H4 (cell line): Measurements from ENCODE around the gene ITGB1BP1. TPM values are rescaled to one million over a fixed set of nuclear protein-coding genes. Genes with fewer than 3 reads are reported as not detected.
"Not testable (repeated sequence)": the region's sequence is repeated elsewhere in the genome, so short reads cannot be mapped to it uniquely, and the experiment has no call there.

Experiments
- DNase-seq: peaks from one replicate; pipeline ENCODE4 v3.0.0-alpha.2; 2015; ENCODE audit warnings: low spot score
- total RNA-seq: library from RNA; depleted of rRNA; stranded (reverse); fragments of >200 nt; shearing (Covaris generic); gene quantifications from 2 replicates; pipeline ENCODE4 v1.2.3, GENCODE V29; 2014

Gene ITGB1BP1
- total RNA-seq, 1 experiment from 2014 or later: 36.7 TPM

- no peak for DNase-seq
Measured at GRCh38 chr2:9400268-9401058, 22.9 kb downstream of the ITGB1BP1 start.

- no peak for DNase-seq
Measured at GRCh38 chr2:9398881-9399780, 24.2 kb downstream of the ITGB1BP1 start.

GRCh38 chr2:9398251-9398650 is 25.1 kb downstream of the ITGB1BP1 start:
- not testable (repeated sequence) for DNase-seq

GRCh38 chr2:9397201-9397600 is 26.1 kb downstream of the ITGB1BP1 start:
- DNase-seq: no peak

- no peak for DNase-seq
Measured at GRCh38 chr2:9394816-9395215, 28.5 kb downstream of the ITGB1BP1 start.

- DNase-seq: no peak
Measured at GRCh38 chr2:9392898-9393765, 30.2 kb downstream of the ITGB1BP1 start.

- DNase-seq: no peak
Measured at GRCh38 chr2:9391961-9392720, 31.2 kb downstream of the ITGB1BP1 start.

- no peak for DNase-seq
Measured at GRCh38 chr2:9390991-9391390, 32.3 kb downstream of the ITGB1BP1 start.

GRCh38 chr2:9390151-9390850 is 33.0 kb downstream of the ITGB1BP1 start:
- DNase-seq: no peak

GRCh38 chr2:9388950-9389911 is 34.1 kb downstream of the ITGB1BP1 start:
- no peak for DNase-seq

GRCh38 chr2:9388199-9388681 is 35.1 kb downstream of the ITGB1BP1 start:
- DNase-seq: no peak

GRCh38 chr2:9385841-9386240 is 37.5 kb downstream of the ITGB1BP1 start:
- no peak for DNase-seq

- no peak for DNase-seq
Measured at GRCh38 chr2:9384521-9384920, 38.8 kb downstream of the ITGB1BP1 start.

- no peak for DNase-seq
Measured at GRCh38 chr2:9382604-9383235, 40.6 kb downstream of the ITGB1BP1 start.

- DNase-seq: peak; percentile 60
Measured at GRCh38 chr2:9380702-9381628, 42.4 kb downstream of the ITGB1BP1 start.

- DNase-seq: no peak
Measured at GRCh38 chr2:9379391-9379755, 44.0 kb downstream of the ITGB1BP1 start.
